Stimulated activated CD4-positive, alpha-beta T cell treated with anti-CD3 and anti-CD28 coated beads, Interleukin-12 subunit alpha, Interleukin-12 subunit beta, amount 100 ng/mL, for 4 hours (primary cell): ENCODE measurements around the gene RPS6KA4.

Experiments used
- DNase-seq: peaks from one replicate; pipeline ENCODE4 v3.0.0-alpha.2; 2020

Gene RPS6KA4

DNA sequence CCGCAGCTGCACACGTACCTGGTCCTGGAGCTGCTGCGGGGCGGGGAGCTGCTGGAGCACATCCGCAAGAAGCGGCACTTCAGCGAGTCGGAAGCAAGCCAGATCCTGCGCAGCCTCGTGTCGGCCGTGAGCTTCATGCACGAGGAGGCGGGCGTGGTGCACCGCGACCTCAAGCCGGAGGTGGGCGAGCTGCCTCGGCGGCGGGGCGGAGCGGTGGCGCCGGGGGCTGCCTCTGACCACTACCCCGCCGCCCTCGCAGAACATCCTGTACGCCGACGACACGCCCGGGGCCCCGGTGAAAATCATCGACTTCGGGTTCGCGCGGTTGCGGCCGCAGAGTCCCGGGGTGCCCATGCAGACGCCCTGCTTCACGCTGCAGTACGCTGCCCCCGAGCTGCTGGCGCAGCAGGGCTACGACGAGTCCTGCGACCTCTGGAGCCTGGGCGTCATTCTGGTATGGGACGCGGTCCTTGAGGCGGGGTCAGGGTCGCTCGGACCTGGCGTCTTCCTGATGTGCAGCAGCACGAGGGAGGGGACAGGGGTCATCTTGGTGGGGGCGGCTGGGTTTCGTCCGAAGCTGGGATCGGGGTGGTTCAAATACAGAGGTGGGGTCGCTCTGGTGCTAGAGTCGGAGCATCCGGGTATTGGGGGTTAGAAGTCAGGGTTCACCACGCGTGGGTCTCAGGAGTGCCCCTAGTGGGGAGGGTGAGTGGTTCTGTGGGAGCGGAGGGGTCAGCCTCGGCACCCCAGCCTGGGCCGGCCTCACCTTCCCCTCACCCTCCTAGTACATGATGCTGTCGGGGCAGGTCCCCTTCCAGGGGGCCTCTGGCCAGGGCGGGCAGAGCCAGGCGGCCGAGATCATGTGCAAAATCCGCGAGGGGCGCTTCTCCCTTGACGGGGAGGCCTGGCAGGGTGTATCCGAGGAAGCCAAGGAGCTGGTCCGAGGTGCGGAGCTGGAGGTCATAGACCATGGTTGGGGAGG lies 10.8 kb downstream of the RPS6KA4 start:
- DNase-seq: no peak

DNA sequence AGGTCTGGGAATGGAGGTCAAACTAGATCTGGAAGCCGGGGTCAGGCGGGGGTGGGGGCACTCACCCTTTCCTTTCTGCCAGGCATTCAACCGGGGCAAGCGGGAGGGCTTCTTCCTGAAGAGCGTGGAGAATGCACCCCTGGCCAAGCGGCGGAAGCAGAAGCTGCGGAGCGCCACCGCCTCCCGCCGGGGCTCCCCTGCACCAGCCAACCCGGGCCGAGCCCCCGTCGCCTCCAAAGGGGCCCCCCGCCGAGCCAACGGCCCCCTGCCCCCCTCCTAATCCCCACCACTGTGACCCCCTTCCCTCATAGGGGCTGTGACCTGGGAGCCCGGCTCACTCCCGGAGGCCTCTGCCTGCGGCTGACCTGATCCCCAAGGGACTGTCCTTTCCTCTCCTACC lies 12.2 kb downstream of the RPS6KA4 start:
- DNase-seq: no peak

DNA sequence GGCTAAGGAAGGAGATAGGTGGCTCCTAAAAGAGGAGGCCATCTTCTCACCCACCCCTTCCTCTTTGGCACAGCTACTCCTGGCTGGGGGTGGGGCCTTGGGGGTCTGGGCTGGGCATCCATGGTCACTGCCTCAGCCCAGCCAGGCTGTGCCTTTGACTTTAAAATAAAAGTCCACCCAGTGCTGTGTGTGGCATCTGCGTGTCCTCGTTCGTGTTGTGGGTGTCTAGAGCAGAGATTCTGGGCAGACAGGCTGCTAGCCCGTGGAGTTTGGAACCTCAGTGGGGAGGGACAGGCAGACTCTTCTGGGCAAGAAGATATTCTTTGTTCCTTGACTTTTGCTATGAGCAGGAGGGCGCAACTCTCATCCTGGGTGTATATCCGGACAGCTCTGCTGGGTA lies 13.1 kb downstream of the RPS6KA4 start:
- no peak for DNase-seq

DNA sequence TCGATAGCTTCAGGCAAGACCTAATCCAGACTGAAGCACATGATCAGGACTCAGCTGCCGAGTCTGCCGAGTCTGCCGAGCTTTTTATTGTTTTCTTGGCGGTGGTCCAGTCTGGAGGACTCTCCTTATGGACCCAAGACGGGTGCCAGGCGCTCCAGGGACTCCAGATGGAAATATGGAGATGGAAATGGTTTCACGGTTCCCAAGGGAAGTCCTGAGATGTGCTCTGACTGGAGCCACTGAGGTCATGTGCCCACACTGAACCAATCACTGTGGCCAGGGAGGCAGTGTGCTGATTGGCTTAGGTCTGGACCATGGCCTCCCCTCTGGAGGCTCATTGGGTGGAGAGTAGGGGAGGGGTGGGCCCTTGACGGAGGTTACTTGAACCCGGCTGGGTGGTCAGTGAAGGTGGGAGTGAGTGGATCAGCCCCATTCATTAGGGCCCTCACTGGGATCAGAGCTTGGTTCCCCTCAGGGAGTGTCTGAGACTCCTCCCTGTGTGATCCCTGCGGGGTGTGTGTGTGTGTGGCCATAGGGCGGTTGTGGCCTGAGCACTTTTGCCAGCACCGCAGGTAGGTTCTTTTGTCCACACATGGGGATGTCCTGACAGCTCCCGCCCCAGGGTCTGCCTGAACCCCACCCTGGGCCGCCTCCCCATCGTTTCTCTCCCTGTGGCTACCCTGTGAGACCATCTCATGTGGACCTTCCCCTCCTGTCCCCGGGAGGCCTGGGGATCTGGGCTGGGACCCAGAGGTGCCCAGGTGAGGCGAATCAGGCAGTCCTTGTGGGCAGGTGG lies 14.0 kb downstream of the RPS6KA4 start:
- no peak for DNase-seq

DNA sequence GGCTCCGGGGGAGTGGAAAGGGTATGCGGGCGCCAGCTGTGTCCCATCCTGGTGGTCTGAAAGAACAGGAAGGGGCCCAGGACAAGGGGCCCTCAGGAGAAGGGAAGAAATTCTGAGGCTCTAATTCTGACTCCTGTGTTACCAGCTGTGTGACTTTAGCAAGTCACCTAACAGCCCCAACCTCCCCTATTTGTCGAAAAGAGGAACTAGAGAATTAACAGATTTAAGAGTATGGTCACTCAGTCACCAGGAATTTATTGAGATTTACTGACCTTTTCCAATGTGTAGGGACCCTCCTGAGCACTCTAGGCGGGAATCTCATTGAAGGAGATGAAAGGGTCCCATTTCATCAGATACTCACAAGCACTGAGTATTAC lies 14.6 kb downstream of the RPS6KA4 start:
- DNase-seq: no peak

DNA sequence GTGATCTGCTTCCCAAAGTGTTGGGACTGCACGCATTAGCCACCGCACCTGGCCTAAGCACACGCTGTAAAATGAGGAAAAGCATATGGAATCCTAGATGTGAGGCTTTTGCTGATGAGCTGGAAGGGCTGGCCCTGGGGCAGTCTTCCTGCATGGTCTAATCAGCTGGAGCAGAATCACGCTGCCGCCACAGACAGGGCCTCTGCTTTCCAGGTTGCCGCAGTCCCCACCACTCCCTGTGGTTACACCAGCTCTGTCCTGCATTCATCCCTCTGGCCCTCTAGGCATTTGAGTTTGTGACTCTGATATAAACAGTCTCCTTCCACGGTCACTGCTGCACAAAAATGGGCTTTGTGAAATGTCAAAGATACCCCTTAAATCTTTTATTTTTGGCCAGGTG lies 17.1 kb downstream of the RPS6KA4 start:
- no peak for DNase-seq

DNA sequence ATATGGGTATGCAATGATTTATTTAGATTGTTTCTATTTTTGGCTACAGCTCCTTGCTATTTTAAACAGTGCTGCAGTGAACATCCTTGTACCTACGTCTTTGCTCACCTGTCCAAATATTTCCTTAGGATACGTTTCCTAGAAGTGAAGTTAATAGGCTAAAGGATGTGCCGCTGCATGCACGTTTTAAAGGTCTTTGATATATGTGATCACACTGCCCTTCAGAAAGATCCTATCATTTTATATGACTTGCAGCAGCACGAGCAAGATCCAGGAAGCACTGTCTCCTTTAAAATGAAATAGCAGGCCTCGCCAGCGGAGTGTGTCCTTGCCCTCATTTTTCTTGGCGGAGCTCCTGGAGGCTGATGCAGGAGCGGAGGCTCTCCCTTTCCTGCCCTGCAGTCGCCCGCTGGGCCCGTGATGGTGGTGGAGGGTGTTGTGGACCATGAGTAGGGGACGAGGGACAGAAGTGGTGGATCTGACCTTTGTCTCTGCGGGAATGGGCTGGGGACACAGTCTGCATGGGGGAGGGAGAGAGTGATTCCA lies 19.4 kb downstream of the RPS6KA4 start:
- DNase-seq: no peak

DNA sequence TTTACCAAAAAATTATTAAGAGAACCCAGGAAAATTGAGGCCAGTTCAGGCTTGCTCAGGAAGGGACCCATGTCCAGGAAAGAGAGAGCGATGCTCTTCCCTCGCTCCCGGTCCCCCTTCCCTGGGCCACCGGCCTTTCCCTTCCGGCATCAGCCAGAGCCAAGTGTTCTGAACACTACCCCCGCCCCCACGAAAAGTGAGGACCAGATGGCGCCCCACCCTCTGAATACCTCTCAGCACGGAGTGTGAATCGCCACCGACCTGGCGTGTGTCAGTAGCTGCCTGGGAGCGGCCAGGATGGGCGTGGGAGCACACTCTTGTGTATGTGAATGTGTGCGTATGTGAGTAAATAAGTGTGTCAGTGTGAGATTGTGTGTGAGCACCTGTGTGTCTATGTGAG lies 20.2 kb downstream of the RPS6KA4 start:
- DNase-seq: no peak

DNA sequence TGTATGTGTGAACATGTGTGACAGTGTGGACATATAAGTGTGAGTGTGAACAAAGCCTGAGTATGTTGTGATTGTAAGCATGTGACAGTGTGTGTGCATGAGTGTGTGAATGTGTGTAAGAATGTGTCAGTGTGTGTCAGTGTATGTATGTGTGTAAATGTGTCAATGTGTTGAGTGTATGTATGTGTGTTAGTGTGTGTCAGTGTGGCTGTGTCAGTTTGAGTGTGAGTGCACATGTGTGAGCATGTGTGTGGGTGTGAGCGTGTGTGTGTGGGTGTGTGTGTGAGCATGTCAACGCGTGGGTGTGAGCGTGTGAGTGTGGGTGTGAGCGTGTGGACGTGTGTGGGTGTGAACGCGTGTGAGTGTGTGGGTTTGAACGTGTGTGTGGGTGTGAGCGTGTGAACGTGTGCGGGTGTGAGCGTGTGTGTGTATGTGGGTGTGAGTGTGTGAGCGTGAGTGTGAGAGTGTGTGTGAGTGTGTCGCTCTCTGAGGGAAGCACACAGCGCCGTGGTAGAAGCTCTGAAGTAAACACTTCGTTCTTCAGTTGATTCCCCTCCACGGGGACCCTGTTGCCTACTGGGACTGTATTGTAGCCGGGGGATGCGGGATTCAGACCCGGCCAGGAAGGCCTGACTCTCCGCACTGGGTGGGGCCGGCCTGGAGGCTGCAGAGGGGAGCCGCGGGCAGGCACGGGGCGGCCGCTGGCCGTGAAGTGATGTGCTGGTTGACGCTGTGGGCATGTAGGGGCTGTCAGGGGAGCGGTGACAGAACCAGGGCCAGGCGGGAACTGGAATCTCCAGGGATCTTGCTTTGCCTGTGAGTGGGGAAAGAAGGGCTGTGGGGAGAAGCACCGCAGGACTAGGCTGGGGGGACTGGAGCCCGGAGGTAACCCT lies 21.1 kb downstream of the RPS6KA4 start:
- no peak for DNase-seq

DNA sequence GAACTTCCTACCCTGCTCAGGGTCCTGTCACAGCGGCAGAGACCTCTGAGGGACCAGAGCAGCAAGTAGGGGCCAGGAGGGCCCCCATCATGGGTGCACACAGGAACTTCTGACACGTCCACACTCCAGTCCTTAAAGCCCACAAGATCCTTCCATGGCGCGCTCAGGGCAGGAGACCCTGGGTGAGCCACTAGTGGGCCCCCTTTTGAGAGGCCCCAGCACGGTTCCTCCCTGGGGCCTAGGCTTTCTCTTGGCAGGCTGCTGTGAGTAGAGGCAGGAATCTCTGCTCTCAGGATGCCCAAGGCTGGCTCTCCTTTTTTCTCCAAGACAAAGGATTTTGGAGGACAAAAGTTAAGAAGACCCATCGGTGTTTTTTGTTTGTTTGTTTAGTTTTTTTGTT lies 22.4 kb downstream of the RPS6KA4 start:
- DNase-seq: no peak

DNA sequence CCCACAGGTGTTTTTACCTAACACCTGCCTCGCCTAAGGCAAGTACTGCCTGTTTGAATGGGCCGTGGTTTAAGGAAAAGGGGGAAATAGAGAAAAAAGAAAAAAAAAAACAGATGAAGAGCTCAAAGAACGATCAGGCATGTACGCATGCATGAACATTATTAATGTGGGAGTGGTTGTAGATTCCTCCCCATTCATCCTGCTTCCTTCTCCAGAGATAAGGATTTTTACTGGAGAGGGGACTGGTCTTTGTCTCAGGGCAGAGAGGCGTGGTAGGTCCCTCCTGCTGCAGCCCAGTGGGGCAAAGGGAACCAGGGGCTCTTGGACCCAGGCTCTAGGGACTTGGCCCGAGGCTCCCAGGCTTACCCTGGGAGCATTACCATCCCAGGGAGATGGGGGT lies 23.1 kb downstream of the RPS6KA4 start:
- no peak for DNase-seq

DNA sequence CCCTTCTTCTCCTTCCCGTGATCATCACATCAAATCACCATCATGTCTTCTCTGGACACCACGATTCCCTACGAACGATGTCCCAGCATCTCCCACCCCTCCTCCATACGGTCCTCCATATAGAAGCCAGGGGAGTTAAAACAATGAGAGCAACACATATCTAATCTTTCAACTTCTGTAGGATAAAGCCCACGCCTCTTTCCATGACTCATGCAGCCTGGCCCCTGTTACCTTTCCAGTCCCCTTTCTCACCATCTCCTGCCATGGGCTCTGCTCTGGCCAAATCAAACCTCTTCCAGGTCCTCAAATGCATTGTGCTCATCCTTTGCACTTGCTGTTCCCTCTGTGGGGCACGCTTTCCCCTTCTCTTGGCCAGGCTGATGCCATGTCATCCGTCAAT lies 23.6 kb downstream of the RPS6KA4 start:
- no peak for DNase-seq

DNA sequence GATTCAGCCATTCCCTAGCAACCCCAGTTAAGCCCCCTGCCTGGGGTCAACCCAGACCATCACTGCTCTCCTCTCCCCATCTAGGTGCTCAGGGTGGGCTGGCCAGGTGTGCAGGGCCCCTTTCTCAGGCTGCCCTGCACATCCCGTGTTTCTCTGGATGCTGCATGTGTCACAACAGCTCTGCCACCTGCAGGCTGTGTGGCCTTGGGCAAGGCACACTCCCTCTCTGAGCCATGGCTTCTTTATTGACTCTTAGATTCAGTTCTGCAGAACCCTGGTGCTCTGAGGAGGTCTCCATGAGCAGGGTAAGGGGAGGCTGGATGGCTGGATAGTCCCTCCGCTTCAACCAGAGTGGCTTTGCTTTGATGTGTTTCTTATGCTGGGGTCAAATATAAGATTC lies 24.6 kb downstream of the RPS6KA4 start:
- no peak for DNase-seq

DNA sequence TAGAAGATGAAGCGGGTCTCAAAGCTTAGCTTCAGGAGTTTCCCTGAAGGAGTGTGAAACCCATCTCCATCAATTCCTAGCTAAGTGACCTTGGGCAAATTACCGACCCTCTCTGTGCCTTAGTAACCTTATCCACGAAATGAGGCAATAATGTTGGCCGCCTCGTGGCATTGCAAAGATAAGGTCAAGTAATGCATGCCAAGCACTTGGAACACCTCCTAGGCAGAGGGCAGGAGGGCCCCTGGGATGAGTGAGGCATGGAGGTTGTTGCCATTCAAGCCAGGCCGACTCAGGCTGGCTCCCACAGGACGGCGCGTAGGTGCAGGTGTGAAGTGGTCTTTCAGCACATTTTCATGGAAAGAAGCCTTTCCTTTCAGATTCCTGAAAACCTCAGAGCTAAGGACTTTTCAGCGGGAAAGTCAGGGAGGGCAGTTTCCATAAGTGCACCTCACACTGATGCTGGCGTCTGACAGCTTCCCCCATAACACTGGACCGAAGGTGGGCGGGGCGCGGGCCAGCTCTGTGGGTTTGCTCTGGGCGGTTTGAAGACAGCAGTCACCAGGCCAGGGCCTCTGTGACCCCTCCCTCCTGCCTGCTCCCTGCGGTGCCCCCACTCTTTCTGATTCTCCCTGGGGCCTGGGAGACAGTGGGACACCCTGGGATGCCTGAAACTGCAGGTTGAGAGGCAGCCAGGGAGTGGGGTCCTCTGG lies 25.2 kb downstream of the RPS6KA4 start:
- no peak for DNase-seq

DNA sequence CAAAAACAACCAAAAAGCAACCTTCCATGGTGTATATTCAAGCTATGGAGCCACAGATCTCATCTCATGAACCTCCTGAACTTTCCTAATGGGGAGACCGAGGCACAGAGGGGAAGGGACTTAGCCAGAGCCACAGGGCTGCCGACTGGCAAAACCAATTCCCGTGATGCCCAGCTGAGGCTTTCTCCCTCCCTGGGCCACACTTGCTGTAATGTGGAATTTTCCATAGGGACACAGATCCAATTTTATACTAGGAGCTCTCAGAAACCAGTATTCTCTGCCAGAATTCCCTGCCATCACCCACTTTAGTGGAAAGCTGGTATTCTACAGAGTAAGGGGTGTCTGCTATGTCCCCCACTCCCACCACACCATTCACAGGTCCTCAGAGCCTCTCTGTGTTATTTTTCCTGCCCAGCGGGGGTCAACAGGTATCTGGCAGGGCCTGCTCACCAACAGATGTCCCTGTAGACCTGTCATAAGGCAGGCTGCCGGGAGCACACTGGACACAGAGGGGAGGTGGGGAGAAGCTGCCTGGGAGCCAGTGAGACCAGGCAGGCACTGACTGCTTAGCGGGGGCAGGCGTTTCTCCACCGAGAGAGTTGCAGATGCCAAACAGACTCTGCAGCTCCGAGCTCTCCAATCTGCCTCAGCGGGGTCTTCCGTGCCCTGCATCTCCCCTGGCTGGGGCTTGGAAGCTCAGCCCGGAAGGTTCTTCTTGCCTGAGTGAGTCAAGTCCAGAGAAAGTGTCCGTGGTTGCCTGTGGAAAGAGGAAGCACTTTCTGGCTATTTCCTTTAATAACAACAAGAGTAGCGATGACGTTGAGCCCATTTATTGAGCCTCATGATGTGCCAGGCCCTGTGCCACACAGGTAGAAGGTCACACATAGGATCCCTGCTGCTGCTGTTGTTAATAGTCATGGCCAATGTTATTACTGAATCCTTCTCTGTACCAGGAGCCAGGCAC lies 26.3 kb downstream of the RPS6KA4 start:
- no peak for DNase-seq

DNA sequence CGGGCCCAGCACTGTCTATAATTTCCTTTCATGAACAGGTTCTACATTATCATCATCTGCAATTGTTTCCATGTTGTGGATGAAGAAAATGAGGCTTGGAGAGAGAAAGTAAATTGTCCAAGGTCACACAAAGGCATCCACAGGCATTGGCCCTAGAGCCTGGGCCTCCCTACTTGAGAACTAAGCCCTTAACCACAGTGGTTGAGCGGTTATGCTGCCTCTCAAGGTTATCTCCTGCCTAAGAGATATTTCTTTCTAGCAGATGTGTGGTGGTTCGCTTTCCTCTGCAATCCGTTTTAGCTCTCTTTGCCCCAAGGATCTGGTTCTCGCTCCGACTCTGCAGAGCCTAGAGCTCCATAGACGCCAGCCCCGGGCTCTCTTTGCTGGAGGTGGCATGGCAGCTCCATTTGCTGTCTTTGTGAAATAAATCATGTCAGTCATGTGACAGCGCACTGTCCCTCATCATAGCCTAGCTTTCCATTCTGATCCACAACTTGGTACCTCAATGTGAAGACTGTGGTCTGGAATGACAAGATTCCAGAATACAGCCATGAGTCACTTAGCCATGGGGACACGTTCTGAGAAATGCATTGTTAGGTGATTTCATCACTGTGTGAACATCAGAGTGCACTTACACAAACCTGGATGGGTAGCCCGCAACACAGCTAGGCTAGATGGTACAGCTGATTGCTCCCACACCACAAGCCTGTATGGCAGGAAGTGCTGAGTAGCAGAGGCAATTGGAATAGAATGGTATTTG lies 27.2 kb downstream of the RPS6KA4 start:
- DNase-seq: no peak

DNA sequence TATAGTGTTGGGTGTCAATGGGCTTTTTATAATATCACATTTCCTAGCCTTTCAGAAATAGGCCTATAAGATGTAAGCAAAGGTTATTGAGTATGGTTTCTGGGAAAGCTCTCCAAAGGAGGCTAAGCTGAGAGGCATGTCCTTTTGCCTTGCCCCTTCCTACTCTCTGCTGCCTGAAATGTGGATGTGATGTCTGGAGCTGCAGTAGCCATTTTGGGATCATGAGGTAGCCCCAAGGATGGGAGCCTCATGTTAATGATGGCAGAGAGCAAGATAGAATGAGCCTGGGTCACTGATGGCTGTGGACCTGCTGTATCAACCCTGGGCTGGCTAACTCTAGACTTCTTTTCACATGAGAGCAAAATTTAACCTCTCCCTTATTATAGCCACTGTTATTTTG lies 29.0 kb downstream of the RPS6KA4 start:
- DNase-seq: no peak

DNA sequence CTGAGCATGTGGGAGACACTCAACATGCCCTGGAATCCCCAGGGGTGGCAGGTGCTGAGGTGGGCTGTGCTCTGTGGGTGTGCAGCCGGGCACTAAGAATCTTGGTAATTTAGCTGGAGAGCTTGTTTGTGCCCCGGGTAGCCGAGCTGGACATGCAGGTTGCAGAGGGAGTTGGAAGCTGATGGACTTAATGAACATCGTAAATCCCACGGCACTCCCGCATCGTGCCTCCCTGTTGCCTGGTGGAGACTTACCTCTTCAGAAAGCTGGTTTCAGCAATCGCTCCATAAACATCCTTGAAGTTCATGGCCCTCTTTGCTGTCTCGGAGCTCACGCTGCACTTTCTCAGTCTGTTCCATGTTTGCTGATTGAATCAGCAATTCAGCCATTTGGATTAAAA lies 29.9 kb downstream of the RPS6KA4 start:
- DNase-seq: no peak

DNA sequence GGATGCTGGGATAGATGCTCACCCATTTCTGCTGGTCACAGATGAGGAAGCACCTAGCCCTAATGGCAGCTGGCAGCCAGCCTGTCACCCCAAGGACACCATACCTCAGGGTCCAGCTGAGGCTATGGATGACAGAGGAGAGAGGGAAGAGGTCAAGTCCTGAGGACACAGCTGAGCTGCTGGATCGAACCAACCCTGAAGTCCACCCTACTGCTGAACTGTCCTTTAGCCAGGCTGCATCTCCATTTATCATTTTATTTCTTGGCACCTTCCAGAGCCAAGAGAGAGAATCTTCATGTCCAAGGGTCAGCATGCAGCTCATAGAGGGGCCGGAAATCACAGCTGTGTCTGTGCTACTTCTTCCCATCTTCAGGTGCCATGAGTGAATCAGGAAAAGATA lies 30.9 kb downstream of the RPS6KA4 start:
- DNase-seq: no peak

DNA sequence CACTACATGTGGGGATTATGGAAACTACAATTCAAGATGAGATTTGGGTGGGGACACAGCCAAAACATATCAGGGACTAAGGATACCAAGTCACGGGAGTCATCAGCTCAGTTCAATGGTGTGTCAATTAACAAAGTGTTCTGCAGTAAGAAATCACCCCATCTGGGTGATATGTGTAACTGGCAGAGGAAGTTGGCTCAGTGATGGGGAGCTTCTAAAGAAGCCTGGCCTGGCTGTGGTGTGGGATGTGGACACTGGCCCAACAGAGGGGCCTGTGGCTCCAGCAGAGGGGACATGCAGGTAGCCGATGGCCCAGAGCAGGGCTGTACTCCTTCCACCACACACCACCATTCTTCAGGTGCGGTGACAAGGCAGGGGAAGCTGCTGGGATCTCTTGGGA lies 31.6 kb downstream of the RPS6KA4 start:
- no peak for DNase-seq
